Measurements from ENCODE around the gene EDN2. TPM values are rescaled to one million over a fixed set of nuclear protein-coding genes. Genes with fewer than 3 reads are reported as not detected.

The EDN2 gene
- total and polyA plus RNA-seq, 9 donors: 0.18 to 1.8 (median 0.29) TPM; not detected in 4

- no peak for DNase-seq
- no peaks in the 10 kb centered on the region for H3K9me3 ChIP-seq (replicated peaks; ENCODE audit: control insufficient read depth, low read depth, low read length)
- no peak overlapping the region for H3K4me3 ChIP-seq (ENCODE audit: low read length)
- H3K36me3 ChIP-seq (ENCODE audit: control insufficient read depth, insufficient read depth, low read length): no peaks in the 10 kb centered on the region
- no peaks in the 10 kb centered on the region for H3K27me3 ChIP-seq (ENCODE audit: control insufficient read depth, insufficient read depth, low read length)
- H3K4me1 ChIP-seq (ENCODE audit: control insufficient read depth, insufficient read depth, low read length): peaks cover 31% of the 10 kb centered on the region
- 97% methylated on average over 4 of the region's 4 CpGs for WGBS (ENCODE audit: insufficient coverage)
- no peak overlapping the region for H3K27ac ChIP-seq (ENCODE audit: low read length)
Observed at GRCh38 chr1:41526956-41527561, 42.6 kb upstream of the EDN2 start.

GRCh38 chr1:41525891-41526587 is 41.6 kb upstream of the EDN2 start:
- 83% methylated on average over 14 of the region's 18 CpGs for WGBS (ENCODE audit: insufficient coverage)
- no peaks in the 10 kb centered on the region for H3K27me3 ChIP-seq (ENCODE audit: control insufficient read depth, insufficient read depth, low read length)
- DNase-seq: no peak
- H3K27ac ChIP-seq (ENCODE audit: low read length): no peak overlapping the region
- H3K4me3 ChIP-seq (ENCODE audit: low read length): no peak overlapping the region
- no peaks in the 10 kb centered on the region for H3K9me3 ChIP-seq (replicated peaks; ENCODE audit: control insufficient read depth, low read depth, low read length)
- no peaks in the 10 kb centered on the region for H3K36me3 ChIP-seq (ENCODE audit: control insufficient read depth, insufficient read depth, low read length)
- H3K4me1 ChIP-seq (ENCODE audit: control insufficient read depth, insufficient read depth, low read length): peaks cover 38% of the 10 kb centered on the region

- 82% methylated on average over 17 of the region's 30 CpGs for WGBS (ENCODE audit: insufficient coverage)
- no peak overlapping the region for H3K27ac ChIP-seq (ENCODE audit: low read length)
- no peaks in the 10 kb centered on the region for H3K9me3 ChIP-seq (replicated peaks; ENCODE audit: control insufficient read depth, low read depth, low read length)
- H3K27me3 ChIP-seq (ENCODE audit: control insufficient read depth, insufficient read depth, low read length): no peaks in the 10 kb centered on the region
- peaks cover 35% of the 10 kb centered on the region for H3K4me1 ChIP-seq (ENCODE audit: control insufficient read depth, insufficient read depth, low read length)
- H3K4me3 ChIP-seq (ENCODE audit: low read length): no peak overlapping the region
- H3K36me3 ChIP-seq (ENCODE audit: control insufficient read depth, insufficient read depth, low read length): no peaks in the 10 kb centered on the region
- DNase-seq: no peak
Observed at GRCh38 chr1:41524676-41525675, 40.5 kb upstream of the EDN2 start.

- WGBS (ENCODE audit: insufficient coverage): 70% methylated on average over 9 of the region's 9 CpGs
- no peaks in the 10 kb centered on the region for H3K36me3 ChIP-seq (ENCODE audit: control insufficient read depth, insufficient read depth, low read length)
- peaks cover 38% of the 10 kb centered on the region for H3K4me1 ChIP-seq (ENCODE audit: control insufficient read depth, insufficient read depth, low read length)
- H3K27ac ChIP-seq (ENCODE audit: low read length): no peak overlapping the region
- H3K4me3 ChIP-seq (ENCODE audit: low read length): no peak overlapping the region
- H3K27me3 ChIP-seq (ENCODE audit: control insufficient read depth, insufficient read depth, low read length): no peaks in the 10 kb centered on the region
- no peak for DNase-seq
- no peaks in the 10 kb centered on the region for H3K9me3 ChIP-seq (replicated peaks; ENCODE audit: control insufficient read depth, low read depth, low read length)
Observed at GRCh38 chr1:41523949-41524675, 39.6 kb upstream of the EDN2 start.

- Histone ChIP-seq H3K4me1 (ENCODE audit: control insufficient read depth, insufficient read depth, low read length) (peaks cover 47% of the 10 kb centered on the region), H3K27me3 (ENCODE audit: control insufficient read depth, insufficient read depth, low read length) (no peaks in the 10 kb centered on the region), H3K36me3 (ENCODE audit: control insufficient read depth, insufficient read depth, low read length) (no peaks in the 10 kb centered on the region), H3K9me3 (replicated peaks; ENCODE audit: control insufficient read depth, low read depth, low read length) (no peaks in the 10 kb centered on the region), H3K27ac (ENCODE audit: low read length) (no peak overlapping the region), H3K4me3 (ENCODE audit: low read length) (no peak overlapping the region)
- DNase-seq: no peak
- 66% methylated on average over 9 of the region's 10 CpGs for WGBS (ENCODE audit: insufficient coverage)
Observed at GRCh38 chr1:41523071-41523470, 38.6 kb upstream of the EDN2 start.

- no peak overlapping the region for H3K27ac ChIP-seq (ENCODE audit: low read length)
- 48% methylated on average over 11 of the region's 12 CpGs for WGBS (ENCODE audit: insufficient coverage)
- no peaks in the 10 kb centered on the region for H3K36me3 ChIP-seq (ENCODE audit: control insufficient read depth, insufficient read depth, low read length)
- no peak for DNase-seq
- H3K4me1 ChIP-seq (ENCODE audit: control insufficient read depth, insufficient read depth, low read length): peaks cover 59% of the 10 kb centered on the region
- no peaks in the 10 kb centered on the region for H3K27me3 ChIP-seq (ENCODE audit: control insufficient read depth, insufficient read depth, low read length)
- no peak overlapping the region for H3K4me3 ChIP-seq (ENCODE audit: low read length)
- no peaks in the 10 kb centered on the region for H3K9me3 ChIP-seq (replicated peaks; ENCODE audit: control insufficient read depth, low read depth, low read length)
Observed at GRCh38 chr1:41521766-41522165, 37.3 kb upstream of the EDN2 start.

- 77% methylated on average over 12 of the region's 15 CpGs for WGBS (ENCODE audit: insufficient coverage)
- no peak for DNase-seq
Observed at GRCh38 chr1:41520951-41521752, 36.7 kb upstream of the EDN2 start.

GRCh38 chr1:41519667-41520066 is 35.2 kb upstream of the EDN2 start:
- DNase-seq: no peak
- 91% methylated on average over 5 of the region's 5 CpGs for WGBS (ENCODE audit: insufficient coverage)

More at GRCh38 chr1:41520951-41521752, 36.7 kb upstream of the EDN2 start:
- Histone ChIP-seq H3K9me3 (replicated peaks; ENCODE audit: control insufficient read depth, low read depth, low read length) (no peaks in the 10 kb centered on the region), H3K4me1 (ENCODE audit: control insufficient read depth, insufficient read depth, low read length) (peaks cover 65% of the 10 kb centered on the region), H3K36me3 (ENCODE audit: control insufficient read depth, insufficient read depth, low read length) (no peaks in the 10 kb centered on the region), H3K4me3 (ENCODE audit: low read length) (no peak overlapping the region), H3K27me3 (ENCODE audit: control insufficient read depth, insufficient read depth, low read length) (no peaks in the 10 kb centered on the region), H3K27ac (ENCODE audit: low read length) (no peak overlapping the region)

GRCh38 chr1:41518471-41518870 is 34.0 kb upstream of the EDN2 start:
- Histone ChIP-seq H3K9me3 (replicated peaks; ENCODE audit: control insufficient read depth, low read depth, low read length) (no peaks in the 10 kb centered on the region), H3K27me3 (ENCODE audit: control insufficient read depth, insufficient read depth, low read length) (no peaks in the 10 kb centered on the region), H3K36me3 (ENCODE audit: control insufficient read depth, insufficient read depth, low read length) (no peaks in the 10 kb centered on the region), H3K4me1 (ENCODE audit: control insufficient read depth, insufficient read depth, low read length) (peaks cover 67% of the 10 kb centered on the region), H3K4me3 (ENCODE audit: low read length) (no peak overlapping the region), H3K27ac (ENCODE audit: low read length) (no peak overlapping the region)
- no peak for DNase-seq
- WGBS (ENCODE audit: insufficient coverage): 66% methylated on average over 4 of the region's 5 CpGs

More at GRCh38 chr1:41519667-41520066, 35.2 kb upstream of the EDN2 start:
- peaks cover 73% of the 10 kb centered on the region for H3K4me1 ChIP-seq (ENCODE audit: control insufficient read depth, insufficient read depth, low read length)
- H3K9me3 ChIP-seq (replicated peaks; ENCODE audit: control insufficient read depth, low read depth, low read length): no peaks in the 10 kb centered on the region
- H3K27ac ChIP-seq (ENCODE audit: low read length): no peak overlapping the region
- no peak overlapping the region for H3K4me3 ChIP-seq (ENCODE audit: low read length)
- H3K27me3 ChIP-seq (ENCODE audit: control insufficient read depth, insufficient read depth, low read length): no peaks in the 10 kb centered on the region
- H3K36me3 ChIP-seq (ENCODE audit: control insufficient read depth, insufficient read depth, low read length): no peaks in the 10 kb centered on the region
